ENCODE data around the gene SLC24A3.
A peak's percentile ranks its signal among the peaks of the same experiment; 100 is the strongest.

The SLC24A3 gene

DNA sequence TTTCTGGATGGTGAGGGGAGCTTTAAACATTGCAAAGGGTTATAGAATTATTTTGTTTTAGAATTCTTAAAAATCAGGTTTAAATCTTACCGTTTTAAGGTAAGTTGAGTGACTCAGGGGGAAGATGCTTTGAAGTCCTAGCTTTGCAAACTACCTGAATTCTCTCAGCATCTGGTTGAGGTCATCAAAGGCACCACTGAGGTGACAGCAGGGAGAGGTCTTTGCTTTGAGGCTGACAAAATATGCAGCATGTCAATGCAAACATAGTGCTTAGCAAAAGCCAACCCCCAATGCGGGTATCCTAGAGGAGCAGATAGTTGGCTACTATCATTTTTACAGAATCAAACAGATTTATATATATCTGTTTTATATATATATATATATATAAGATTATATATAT, 219.5 kb downstream of the SLC24A3 start:
- no peaks in the 10 kb centered on the region for H3K36me3 ChIP-seq (ENCODE audit: control insufficient read depth in 1 of 2, insufficient read depth in 2 of 2, low read length in 2 of 2)
- H3K4me2 ChIP-seq (ENCODE audit: low read length), result no peak overlapping the region
- no peaks in the 10 kb centered on the region for H3K79me2 ChIP-seq (ENCODE audit: control insufficient read depth, insufficient read depth, low read length, poor library complexity)
- H4K12ac ChIP-seq (ENCODE audit: low read depth, low read length), result no peak overlapping the region
- H3K4me1 ChIP-seq (ENCODE audit: control insufficient read depth in 1 of 2, insufficient read depth in 2 of 2, low read length in 2 of 2), result peaks cover 8 to 15% of the 10 kb centered on the region in 2 experiments
- H4K91ac ChIP-seq (ENCODE audit: low read depth, low read length), result no peak overlapping the region
- H4K8ac ChIP-seq (ENCODE audit: low read depth, low read length), result no peak overlapping the region
- no peak overlapping the region for H2BK5ac ChIP-seq (ENCODE audit: low read depth, low read length, poor library complexity)
- H2BK12ac ChIP-seq (ENCODE audit: low read length), result no peak overlapping the region
- no CpG with 5 or more reads among the region's 2 CpGs for WGBS (ENCODE audit: extremely low coverage, insufficient coverage, insufficient read length)
- H3K4me3 ChIP-seq (ENCODE audit: low read depth, low read length), result no peak overlapping the region
- H3K14ac ChIP-seq (ENCODE audit: low read length), result no peak overlapping the region
- peaks cover 2% of the 10 kb centered on the region for H3K9me3 ChIP-seq (ENCODE audit: insufficient read depth, low read depth, low read length)
- H2AK5ac ChIP-seq (ENCODE audit: low read length), result no peak overlapping the region
- no peak overlapping the region for H3K18ac ChIP-seq (ENCODE audit: low read length)
- H3K9ac ChIP-seq (ENCODE audit: low read length), result no peak overlapping the region
- no peaks in the 10 kb centered on the region for H3K27me3 ChIP-seq (ENCODE audit: insufficient read depth, low read length)
- no peak overlapping the region for H3K23ac ChIP-seq (ENCODE audit: low read length)
- H2AFZ ChIP-seq (ENCODE audit: insufficient read depth, low read length, poor library complexity), result no peak overlapping the region
- peak in 1 of 2 donors; percentile 66 for DNase-seq
- no peak overlapping the region for H3K27ac ChIP-seq (ENCODE audit: low read depth, low read length)
- H2BK120ac ChIP-seq (ENCODE audit: insufficient read depth, low read length, poor library complexity), result no peak overlapping the region
- no peaks in the 10 kb centered on the region for H3K79me1 ChIP-seq (ENCODE audit: low read length)
- no peak overlapping the region for H3K4ac ChIP-seq (ENCODE audit: low read depth, low read length)

DNA sequence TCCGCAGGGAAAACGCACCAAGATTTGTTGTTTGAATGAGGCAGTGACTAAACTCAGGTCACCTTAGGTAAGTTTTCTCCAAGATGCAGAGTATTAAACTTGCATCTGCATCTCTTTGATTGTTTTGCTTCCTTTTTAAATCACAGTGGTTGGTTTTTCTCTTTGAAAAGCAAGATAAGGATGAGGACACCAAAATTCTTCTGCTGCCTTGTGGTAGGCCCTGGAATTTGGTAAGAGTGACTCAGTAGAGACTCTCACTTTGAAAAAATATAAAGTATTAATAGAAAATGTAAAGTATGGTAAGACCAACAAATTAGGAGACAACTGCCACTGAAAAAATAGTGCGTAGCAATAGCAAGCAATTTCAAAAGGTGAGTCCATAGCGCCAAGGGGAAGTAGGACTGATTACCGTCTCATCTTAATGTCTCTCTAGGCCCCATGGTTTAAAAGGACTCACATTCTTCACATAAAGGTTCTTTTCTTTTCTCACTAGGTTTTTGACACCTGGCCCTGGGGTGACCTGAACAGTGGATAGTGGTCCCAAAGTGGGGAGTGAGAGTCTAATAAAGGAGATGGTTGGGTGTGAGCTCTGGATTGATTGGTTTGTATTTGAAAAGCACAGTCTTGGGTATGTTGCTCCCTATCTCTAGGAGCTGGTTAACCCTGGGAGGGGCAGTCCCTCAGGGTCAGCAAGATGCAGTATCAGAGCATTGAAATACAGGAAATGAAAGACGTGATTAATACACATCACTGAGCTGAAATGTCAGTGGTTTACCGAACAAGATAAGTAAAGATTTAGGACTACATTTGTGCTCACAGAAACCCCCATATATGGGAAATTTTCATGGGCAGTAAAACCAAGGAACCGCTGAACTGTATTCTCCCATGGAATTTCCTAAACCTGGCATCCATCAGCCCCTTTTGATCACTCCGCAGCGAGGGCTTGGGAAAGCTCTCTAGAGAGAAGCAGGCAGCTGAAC, 221.2 kb downstream of the SLC24A3 start:
- H3K18ac ChIP-seq (ENCODE audit: low read length), result no peak overlapping the region
- H3K79me2 ChIP-seq (ENCODE audit: control insufficient read depth, insufficient read depth, low read length, poor library complexity), result no peaks in the 10 kb centered on the region
- no peak overlapping the region for H4K8ac ChIP-seq (ENCODE audit: low read depth, low read length)
- no peak overlapping the region for H3K14ac ChIP-seq (ENCODE audit: low read length)
- H2BK12ac ChIP-seq (ENCODE audit: low read length), result no peak overlapping the region
- H3K27ac ChIP-seq (ENCODE audit: low read depth, low read length), result no peak overlapping the region
- H3K36me3 ChIP-seq (ENCODE audit: control insufficient read depth in 1 of 2, insufficient read depth in 2 of 2, low read length in 2 of 2), result no peaks in the 10 kb centered on the region
- H3K4me2 ChIP-seq (ENCODE audit: low read length), result no peak overlapping the region
- no peak overlapping the region for H3K4ac ChIP-seq (ENCODE audit: low read depth, low read length)
- no peaks in the 10 kb centered on the region for H3K79me1 ChIP-seq (ENCODE audit: low read length)
- peak; percentile 71 to 87 for DNase-seq
- WGBS (ENCODE audit: extremely low coverage, insufficient coverage, insufficient read length), result no CpG with 5 or more reads among the region's 10 CpGs
- no peak overlapping the region for H2AK5ac ChIP-seq (ENCODE audit: low read length)
- H2AFZ ChIP-seq (ENCODE audit: insufficient read depth, low read length, poor library complexity), result no peak overlapping the region
- no peak overlapping the region for H4K12ac ChIP-seq (ENCODE audit: low read depth, low read length)
- H4K91ac ChIP-seq (ENCODE audit: low read depth, low read length), result no peak overlapping the region
- peaks cover 0 to 3% of the 10 kb centered on the region in 2 experiments for H3K4me1 ChIP-seq (ENCODE audit: control insufficient read depth in 1 of 2, insufficient read depth in 2 of 2, low read length in 2 of 2)
- no peak overlapping the region for H2BK120ac ChIP-seq (ENCODE audit: insufficient read depth, low read length, poor library complexity)
- peaks cover 4% of the 10 kb centered on the region for H3K9me3 ChIP-seq (ENCODE audit: insufficient read depth, low read depth, low read length)
- H3K4me3 ChIP-seq (ENCODE audit: low read depth, low read length), result no peak overlapping the region
- no peak overlapping the region for H3K23ac ChIP-seq (ENCODE audit: low read length)
- H3K27me3 ChIP-seq (ENCODE audit: insufficient read depth, low read length), result no peaks in the 10 kb centered on the region
- no peak overlapping the region for H2BK5ac ChIP-seq (ENCODE audit: low read depth, low read length, poor library complexity)
- H3K9ac ChIP-seq (ENCODE audit: low read length), result no peak overlapping the region

- Histone ChIP-seq H3K14ac (ENCODE audit: low read length) (no peak overlapping the region), H3K4me2 (ENCODE audit: low read length) (no peak overlapping the region), H3K79me2 (ENCODE audit: control insufficient read depth, insufficient read depth, low read length, poor library complexity) (no peaks in the 10 kb centered on the region), H3K23ac (ENCODE audit: low read length) (no peak overlapping the region), H4K8ac (ENCODE audit: low read depth, low read length) (no peak overlapping the region), H2AFZ (ENCODE audit: insufficient read depth, low read length, poor library complexity) (no peak overlapping the region), H3K9ac (ENCODE audit: low read length) (no peak overlapping the region), H3K4ac (ENCODE audit: low read depth, low read length) (no peak overlapping the region), H3K27me3 (ENCODE audit: insufficient read depth, low read length) (no peaks in the 10 kb centered on the region), H4K91ac (ENCODE audit: low read depth, low read length) (no peak overlapping the region), H2BK120ac (ENCODE audit: insufficient read depth, low read length, poor library complexity) (no peak overlapping the region), H3K79me1 (ENCODE audit: low read length) (peaks cover 2% of the 10 kb centered on the region), H3K18ac (ENCODE audit: low read length) (no peak overlapping the region), H2BK12ac (ENCODE audit: low read length) (no peak overlapping the region), H3K4me3 (ENCODE audit: low read depth, low read length) (no peak overlapping the region), H3K27ac (ENCODE audit: low read depth, low read length) (no peak overlapping the region), H3K4me1 (ENCODE audit: control insufficient read depth in 1 of 2, insufficient read depth in 2 of 2, low read length in 2 of 2) (peaks cover 2 to 6% of the 10 kb centered on the region in 2 experiments), H2BK5ac (ENCODE audit: low read depth, low read length, poor library complexity) (no peak overlapping the region), H3K9me3 (ENCODE audit: insufficient read depth, low read depth, low read length) (peaks cover 4% of the 10 kb centered on the region), H4K12ac (ENCODE audit: low read depth, low read length) (no peak overlapping the region), H2AK5ac (ENCODE audit: low read length) (no peak overlapping the region), H3K36me3 (ENCODE audit: control insufficient read depth in 1 of 2, insufficient read depth in 2 of 2, low read length in 2 of 2) (no peaks in the 10 kb centered on the region)
- no CpG with 5 or more reads among the region's 3 CpGs for WGBS (ENCODE audit: extremely low coverage, insufficient coverage, insufficient read length)
- DNase-seq, result peak in 1 of 2 donors; percentile 14
These were observed 222.9 kb downstream of the SLC24A3 start for GRCh38 chr20:19435316-19435715.

- H2BK120ac ChIP-seq (ENCODE audit: insufficient read depth, low read length, poor library complexity), result no peak overlapping the region
- H3K79me2 ChIP-seq (ENCODE audit: control insufficient read depth, insufficient read depth, low read length, poor library complexity), result no peaks in the 10 kb centered on the region
- no peak overlapping the region for H2BK5ac ChIP-seq (ENCODE audit: low read depth, low read length, poor library complexity)
- no peak overlapping the region for H3K4me2 ChIP-seq (ENCODE audit: low read length)
- H3K9me3 ChIP-seq (ENCODE audit: insufficient read depth, low read depth, low read length), result peaks cover 3% of the 10 kb centered on the region
- no peak overlapping the region for H3K9ac ChIP-seq (ENCODE audit: low read length)
- H2AK5ac ChIP-seq (ENCODE audit: low read length), result no peak overlapping the region
- H2BK12ac ChIP-seq (ENCODE audit: low read length), result no peak overlapping the region
- H3K27me3 ChIP-seq (ENCODE audit: insufficient read depth, low read length), result no peaks in the 10 kb centered on the region
- no peak overlapping the region for H2AFZ ChIP-seq (ENCODE audit: insufficient read depth, low read length, poor library complexity)
- peaks cover 2% of the 10 kb centered on the region for H3K79me1 ChIP-seq (ENCODE audit: low read length)
- H3K14ac ChIP-seq (ENCODE audit: low read length), result no peak overlapping the region
- no peak overlapping the region for H4K91ac ChIP-seq (ENCODE audit: low read depth, low read length)
- no peak overlapping the region for H4K12ac ChIP-seq (ENCODE audit: low read depth, low read length)
- H3K4me3 ChIP-seq (ENCODE audit: low read depth, low read length), result no peak overlapping the region
- H3K27ac ChIP-seq (ENCODE audit: low read depth, low read length), result no peak overlapping the region
- no peak overlapping the region for H3K4ac ChIP-seq (ENCODE audit: low read depth, low read length)
- H3K4me1 ChIP-seq (ENCODE audit: control insufficient read depth in 1 of 2, insufficient read depth in 2 of 2, low read length in 2 of 2), result peaks cover 5 to 9% of the 10 kb centered on the region in 2 experiments
- H3K18ac ChIP-seq (ENCODE audit: low read length), result no peak overlapping the region
- H3K23ac ChIP-seq (ENCODE audit: low read length), result no peak overlapping the region
- no peak for DNase-seq
- H4K8ac ChIP-seq (ENCODE audit: low read depth, low read length), result no peak overlapping the region
- H3K36me3 ChIP-seq (ENCODE audit: control insufficient read depth in 1 of 2, insufficient read depth in 2 of 2, low read length in 2 of 2), result no peaks in the 10 kb centered on the region
These were observed 223.4 kb downstream of the SLC24A3 start for GRCh38 chr20:19435821-19436220.
